Activated CD8-positive, alpha-beta memory T cell treated with anti-CD3 and anti-CD28 coated beads for 4 hours (primary cell): ENCODE data around the gene CEP112.

Experiments used
- DNase-seq, 2 donors: peaks; one replicate each; pipeline ENCODE4 v3.0.0-alpha.2; 2020; ENCODE audit warnings: low read depth in 2 of 2

Gene CEP112

GRCh38 chr17:66076546-66077190 is 115.3 kb downstream of the CEP112 start:
- no peak for DNase-seq

- DNase-seq, result no peak
Measured at GRCh38 chr17:66073384-66073783, 118.5 kb downstream of the CEP112 start.

- DNase-seq, result no peak
Measured at GRCh38 chr17:66063686-66064085, 128.2 kb downstream of the CEP112 start.

GRCh38 chr17:66056148-66056547 is 135.8 kb downstream of the CEP112 start:
- no peak for DNase-seq

GRCh38 chr17:66054242-66054641 is 137.7 kb downstream of the CEP112 start:
- no peak for DNase-seq

- DNase-seq, result no peak
Measured at GRCh38 chr17:66044083-66044482, 147.8 kb downstream of the CEP112 start.

- DNase-seq, result no peak
Measured at GRCh38 chr17:66043419-66043818, 148.5 kb downstream of the CEP112 start.

- no peak for DNase-seq
Measured at GRCh38 chr17:66040402-66040801, 151.5 kb downstream of the CEP112 start.

GRCh38 chr17:66038125-66038524 is 153.8 kb downstream of the CEP112 start:
- DNase-seq, result no peak

- no peak for DNase-seq
Measured at GRCh38 chr17:66037221-66037620, 154.7 kb downstream of the CEP112 start.

- DNase-seq, result no peak
Measured at GRCh38 chr17:66032082-66032712, 159.7 kb downstream of the CEP112 start.

GRCh38 chr17:66025551-66025950 is 166.4 kb downstream of the CEP112 start:
- DNase-seq, result no peak

GRCh38 chr17:66021757-66022156 is 170.2 kb downstream of the CEP112 start:
- DNase-seq, result no peak

- DNase-seq, result no peak
Measured at GRCh38 chr17:66018786-66019185, 173.1 kb downstream of the CEP112 start.

GRCh38 chr17:66016231-66016630 is 175.7 kb downstream of the CEP112 start:
- DNase-seq, result no peak

GRCh38 chr17:66008680-66009079 is 183.3 kb downstream of the CEP112 start:
- DNase-seq, result no peak

- DNase-seq, result no peak
Measured at GRCh38 chr17:66006654-66007053, 185.3 kb downstream of the CEP112 start.

- DNase-seq, result no peak
Measured at GRCh38 chr17:66002812-66003211, 189.1 kb downstream of the CEP112 start.

- no peak for DNase-seq
Measured at GRCh38 chr17:66002063-66002585, 189.8 kb downstream of the CEP112 start.

- no peak for DNase-seq
Measured at GRCh38 chr17:66000216-66000615, 191.7 kb downstream of the CEP112 start.

GRCh38 chr17:65998675-65999074 is 193.3 kb downstream of the CEP112 start:
- no peak for DNase-seq

GRCh38 chr17:65994679-65995078 is 197.3 kb downstream of the CEP112 start:
- DNase-seq, result no peak

GRCh38 chr17:65994114-65994513 is 197.8 kb downstream of the CEP112 start:
- no peak for DNase-seq
